Measurements from ENCODE around the gene CARS1.

CARS1 gene

GRCh38 chr11:3015796-3016195 lies 41.4 kb downstream of the CARS1 start:
- H3F3A ChIP-seq (ENCODE audit: insufficient read depth, low read length) = no peaks in the 10 kb centered on the region
- H3K9me3 ChIP-seq (replicated peaks; ENCODE audit: insufficient read depth, low read length) = no peaks in the 10 kb centered on the region
- H3K4me2 ChIP-seq (ENCODE audit: low read depth, low read length) = no peak overlapping the region
- peaks cover 5% of the 10 kb centered on the region; the same call in 1 of the 2 replicates for H3K79me2 ChIP-seq (ENCODE audit: low read length)
- no peaks in the 10 kb centered on the region for H3K9me2 ChIP-seq (replicated peaks; ENCODE audit: insufficient read depth, low read length)
- H3K4me1 ChIP-seq (ENCODE audit: low read length) = no peaks in the 10 kb centered on the region
- no peak overlapping the region for H3K9ac ChIP-seq (ENCODE audit: low read length)
- H2AFZ ChIP-seq (ENCODE audit: low read length) = no peak overlapping the region
- no peak overlapping the region for H3K4me3 ChIP-seq (ENCODE audit: low read length)
- no peak for DNase-seq
- TF ChIP-seq EZH2 (optimal IDR thresholded peaks at IDR 0.05; ENCODE audit: low read depth, low read length) (no peak), EZH2phosphoT487 (IDR thresholded peaks at IDR 0.05; ENCODE audit: low read length) (no peak), CTCF (IDR thresholded peaks at IDR 0.05; ENCODE audit: low read length) (no peak)
- no peaks in the 10 kb centered on the region for H3K27me3 ChIP-seq (replicated peaks; ENCODE audit: insufficient read depth, low read length)
- H3K36me3 ChIP-seq (replicated peaks; ENCODE audit: insufficient read depth, low read length) = no peaks in the 10 kb centered on the region
- H4K20me1 ChIP-seq (ENCODE audit: insufficient read depth, low read length) = no peaks in the 10 kb centered on the region
- no peak overlapping the region for H3K27ac ChIP-seq (ENCODE audit: low read length)

GRCh38 chr11:3014943-3015342 lies 42.3 kb downstream of the CARS1 start:
- TF ChIP-seq CTCF (IDR thresholded peaks at IDR 0.05; ENCODE audit: low read length) (no peak), EZH2 (optimal IDR thresholded peaks at IDR 0.05; ENCODE audit: low read depth, low read length) (no peak), EZH2phosphoT487 (IDR thresholded peaks at IDR 0.05; ENCODE audit: low read length) (no peak)

GRCh38 chr11:3014057-3014938 lies 42.9 kb downstream of the CARS1 start:
- Histone ChIP-seq H3K9me2 (replicated peaks; ENCODE audit: insufficient read depth, low read length) (no peaks in the 10 kb centered on the region), H3K4me3 (ENCODE audit: low read length) (no peak overlapping the region), H3K27me3 (replicated peaks; ENCODE audit: insufficient read depth, low read length) (no peaks in the 10 kb centered on the region), H3K27ac (ENCODE audit: low read length) (no peak overlapping the region), H3K9ac (ENCODE audit: low read length) (no peak overlapping the region), H3K4me1 (ENCODE audit: low read length) (peaks cover 12% of the 10 kb centered on the region), H3K79me2 (ENCODE audit: low read length) (no peaks in the 10 kb centered on the region), H4K20me1 (ENCODE audit: insufficient read depth, low read length) (no peaks in the 10 kb centered on the region), H3K36me3 (replicated peaks; ENCODE audit: insufficient read depth, low read length) (no peaks in the 10 kb centered on the region), H3K9me3 (replicated peaks; ENCODE audit: insufficient read depth, low read length) (no peaks in the 10 kb centered on the region), H2AFZ (ENCODE audit: low read length) (no peak overlapping the region), H3F3A (ENCODE audit: insufficient read depth, low read length) (0 out of 2 replicates have a peak, but pooled peaks cover 3% of the 10 kb centered on the region), H3K4me2 (ENCODE audit: low read depth, low read length) (no peak overlapping the region)
- TF ChIP-seq EZH2 (optimal IDR thresholded peaks at IDR 0.05; ENCODE audit: low read depth, low read length) = no peak
- TF ChIP-seq EZH2phosphoT487 (IDR thresholded peaks at IDR 0.05; ENCODE audit: low read length) = no peak
- no peak for TF ChIP-seq CTCF (IDR thresholded peaks at IDR 0.05; ENCODE audit: low read length)
- DNase-seq = no peak

More at GRCh38 chr11:3014943-3015342, 42.3 kb downstream of the CARS1 start:
- Histone ChIP-seq H3K9me2 (replicated peaks; ENCODE audit: insufficient read depth, low read length) (no peaks in the 10 kb centered on the region), H4K20me1 (ENCODE audit: insufficient read depth, low read length) (no peaks in the 10 kb centered on the region), H3F3A (ENCODE audit: insufficient read depth, low read length) (0 out of 2 replicates have a peak, but pooled peaks cover under 1% of the 10 kb centered on the region), H3K4me3 (ENCODE audit: low read length) (no peak overlapping the region), H3K4me1 (ENCODE audit: low read length) (peaks cover 7% of the 10 kb centered on the region; the same call in 1 of the 2 replicates), H3K9ac (ENCODE audit: low read length) (no peak overlapping the region), H3K27ac (ENCODE audit: low read length) (no peak overlapping the region), H3K4me2 (ENCODE audit: low read depth, low read length) (no peak overlapping the region), H3K36me3 (replicated peaks; ENCODE audit: insufficient read depth, low read length) (no peaks in the 10 kb centered on the region), H3K79me2 (ENCODE audit: low read length) (no peaks in the 10 kb centered on the region), H3K27me3 (replicated peaks; ENCODE audit: insufficient read depth, low read length) (no peaks in the 10 kb centered on the region), H2AFZ (ENCODE audit: low read length) (no peak overlapping the region), H3K9me3 (replicated peaks; ENCODE audit: insufficient read depth, low read length) (no peaks in the 10 kb centered on the region)
- no peak for DNase-seq
